T-helper 2 cell treated with Interferon-gamma antibody and Interleukin-4, amounts not matched to agents 100 ng/mL and 5 ng/mL, for 36 hours (primary cell): Measurements from ENCODE around the gene HYLS1. TPM values are rescaled to one million over a fixed set of nuclear protein-coding genes. Genes with fewer than 3 reads are reported as not detected.
"Not testable (repeated sequence)": the region's sequence is repeated elsewhere in the genome, so short reads cannot be mapped to it uniquely, and the experiment has no call there.

Source experiments
- intact Hi-C: fragments of 100-400 bp; cut with micrococcal nuclease; formaldehyde crosslinking; loops from one replicate; pipeline ENCODE4 v1.15.1; 2023
- total RNA-seq: library from RNA; stranded (reverse); gene quantifications from 2 replicates; pipeline ENCODE4 v1.2.3, GENCODE V29; 2022

Gene HYLS1
- total RNA-seq, 1 donor from 2014 or later = 15.6 TPM

GRCh38 chr11:125902927-125903710, 15.7 kb downstream of the HYLS1 start, which contains the start of gene PUS3:
PUS3 (minus strand) TSS chr11:125903206; CDS start chr11:125896284, 6,922 bp downstream.
- intact Hi-C loops = loop anchor here (1.0 to 5.0 kb wide), 6 partner anchors 16 to 792 kb away; partner anchors contain the start of genes CDON, CHEK1, FAM118B and HYLS1

DNA sequence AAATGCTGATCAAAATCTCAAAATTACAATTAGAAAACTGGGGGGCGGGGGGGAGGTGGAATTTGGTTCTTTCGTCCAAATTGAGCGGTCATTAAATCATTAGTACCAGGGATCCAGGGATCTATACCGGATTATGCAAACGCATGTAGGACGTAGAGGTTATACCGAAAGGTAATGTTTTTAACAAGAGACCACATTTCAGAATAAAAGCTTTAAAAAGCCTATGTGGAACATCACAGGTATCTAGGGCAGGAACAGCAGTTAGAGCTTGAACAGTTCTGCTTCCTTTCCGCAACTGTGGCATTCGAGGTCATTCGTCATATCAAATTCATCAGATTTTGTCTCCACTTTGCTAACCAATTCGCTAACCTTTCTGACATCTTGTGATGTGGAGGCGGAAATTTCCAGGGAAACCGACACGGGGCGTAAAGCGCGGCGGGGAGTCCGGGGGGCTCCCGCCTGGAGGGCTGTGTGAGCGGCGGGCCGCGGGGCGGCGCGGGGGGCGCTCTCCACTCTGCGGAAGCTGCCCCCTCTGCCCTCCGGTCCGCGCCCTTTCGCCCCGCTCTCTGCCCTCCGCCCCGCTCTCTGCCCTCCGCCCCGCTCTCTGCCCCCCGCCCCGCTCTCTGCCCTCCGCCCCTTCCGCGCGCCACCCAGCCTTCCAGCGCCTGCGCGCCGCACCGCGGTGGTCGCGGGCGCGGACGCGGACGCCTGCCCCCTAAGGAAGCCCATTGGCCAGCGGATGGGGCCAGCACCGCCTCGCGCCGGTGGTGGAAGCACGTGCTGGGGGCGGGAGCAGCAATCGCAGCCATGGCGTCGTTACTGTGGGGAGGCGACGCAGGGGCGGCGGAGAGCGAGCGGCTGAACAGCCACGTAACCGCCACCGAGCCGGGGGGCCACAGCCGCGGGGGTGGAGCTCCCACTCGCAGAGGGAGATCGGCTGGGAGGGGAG, 16.5 kb downstream of the HYLS1 start, which contains the start of gene DDX25:
Gene DDX25, plus strand, starts transcription at position 798 of the 949 bp plus-strand sequence. Its CDS starts 10 bp downstream, at position 808.
- intact Hi-C loops = loop anchor here (1.0 to 5.0 kb wide), 6 partner anchors 17 to 793 kb away; partner anchors contain the start of genes CDON, CHEK1, FAM118B and HYLS1

- intact Hi-C loops = loop anchor here (5.0 kb wide), 1 partner anchor 158 kb away; the partner anchor contains the start of gene CDON
Measured at GRCh38 chr11:125904678-125905077, 17.2 kb downstream of the HYLS1 start.

DNA sequence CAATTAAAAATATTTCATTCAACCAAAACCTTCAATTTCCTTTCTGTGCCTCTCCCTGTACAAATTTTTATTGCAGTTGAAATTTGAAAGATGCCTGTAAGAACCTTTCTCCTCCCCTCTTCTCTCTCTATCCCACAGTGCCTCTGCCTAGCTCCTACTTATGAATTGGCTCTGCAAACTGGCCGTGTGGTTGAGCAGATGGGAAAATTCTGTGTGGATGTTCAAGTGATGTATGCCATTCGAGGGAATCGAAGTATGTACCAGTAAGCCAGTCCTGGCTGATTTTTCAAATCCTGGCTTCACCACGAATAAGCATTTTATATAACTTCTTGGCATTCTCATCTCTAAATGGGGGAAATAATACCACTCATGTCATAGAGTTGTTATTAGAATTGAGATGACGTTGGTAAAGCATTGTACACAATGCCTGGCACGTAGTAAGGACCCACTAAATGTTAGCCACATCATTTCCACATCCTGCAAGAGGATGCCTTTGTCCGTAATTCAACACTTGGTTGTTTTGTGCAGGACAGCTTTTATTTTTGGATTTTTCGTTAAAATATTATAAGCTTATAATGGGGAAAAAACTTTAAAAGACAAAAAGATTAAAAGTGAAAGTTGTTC, 22.9 kb downstream of the HYLS1 start:
- intact Hi-C loops = no loop called here

DNA sequence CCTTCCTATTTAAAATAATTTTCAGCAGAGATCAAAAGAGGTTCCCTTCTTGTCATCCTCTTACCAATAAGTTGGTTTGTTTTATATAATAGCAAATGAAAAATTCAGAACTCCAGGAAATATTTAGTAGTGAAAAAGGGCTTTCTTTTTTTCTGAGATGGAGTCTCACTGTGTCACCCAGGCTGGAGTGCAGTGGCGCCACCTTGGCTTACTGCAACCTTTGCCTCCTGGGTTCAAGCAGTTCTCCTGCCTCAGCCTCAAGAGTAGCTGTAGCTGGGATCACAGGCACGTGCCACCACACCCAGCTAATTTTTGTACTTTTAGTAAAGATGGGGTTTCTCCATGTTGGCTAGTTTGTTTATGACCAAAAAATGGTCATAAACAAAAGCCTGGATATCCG, 27.1 kb downstream of the HYLS1 start:
- intact Hi-C loops = not testable (repeated sequence)

- intact Hi-C loops = no loop called here
Measured at GRCh38 chr11:125916683-125917347, 29.3 kb downstream of the HYLS1 start.

- intact Hi-C loops = no loop called here
Measured at GRCh38 chr11:125918140-125918840, 30.8 kb downstream of the HYLS1 start.

DNA sequence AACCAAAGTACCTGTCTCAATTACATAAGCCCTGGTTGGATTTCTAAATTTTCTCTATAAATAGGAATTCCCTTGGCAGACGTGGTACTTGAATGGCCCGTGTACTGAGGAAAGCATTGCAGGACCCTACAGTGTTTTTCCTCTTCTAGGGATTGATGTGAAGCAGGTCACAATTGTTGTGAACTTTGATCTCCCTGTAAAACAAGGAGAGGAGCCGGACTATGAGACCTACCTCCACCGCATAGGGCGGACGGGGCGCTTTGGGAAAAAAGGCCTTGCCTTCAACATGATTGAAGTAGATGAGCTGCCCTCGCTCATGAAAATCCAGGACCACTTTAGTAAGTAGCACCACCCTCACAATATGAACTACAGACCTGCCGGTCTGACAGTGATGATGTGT, 33.6 kb downstream of the HYLS1 start:
- intact Hi-C loops = no loop called here

DNA sequence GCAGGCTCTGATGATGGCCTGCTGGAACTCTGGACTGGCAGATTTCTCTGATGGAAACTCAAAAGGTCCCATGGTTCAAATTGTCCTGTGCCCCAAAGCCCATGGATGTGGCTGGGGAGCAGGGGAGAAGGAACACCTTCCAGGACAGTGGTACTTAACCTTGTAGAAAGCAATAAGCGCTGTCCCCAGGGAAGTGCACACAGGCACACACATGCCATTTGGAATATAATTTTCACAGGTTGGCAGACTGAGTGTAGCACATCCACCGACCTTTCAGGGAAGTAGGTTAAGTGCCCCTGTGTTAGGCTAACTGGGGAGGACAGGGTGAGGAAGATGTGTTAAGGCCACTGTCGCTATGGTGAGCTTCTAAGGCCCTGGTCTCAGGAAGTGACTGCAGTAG, 34.7 kb downstream of the HYLS1 start:
- intact Hi-C loops = no loop called here

DNA sequence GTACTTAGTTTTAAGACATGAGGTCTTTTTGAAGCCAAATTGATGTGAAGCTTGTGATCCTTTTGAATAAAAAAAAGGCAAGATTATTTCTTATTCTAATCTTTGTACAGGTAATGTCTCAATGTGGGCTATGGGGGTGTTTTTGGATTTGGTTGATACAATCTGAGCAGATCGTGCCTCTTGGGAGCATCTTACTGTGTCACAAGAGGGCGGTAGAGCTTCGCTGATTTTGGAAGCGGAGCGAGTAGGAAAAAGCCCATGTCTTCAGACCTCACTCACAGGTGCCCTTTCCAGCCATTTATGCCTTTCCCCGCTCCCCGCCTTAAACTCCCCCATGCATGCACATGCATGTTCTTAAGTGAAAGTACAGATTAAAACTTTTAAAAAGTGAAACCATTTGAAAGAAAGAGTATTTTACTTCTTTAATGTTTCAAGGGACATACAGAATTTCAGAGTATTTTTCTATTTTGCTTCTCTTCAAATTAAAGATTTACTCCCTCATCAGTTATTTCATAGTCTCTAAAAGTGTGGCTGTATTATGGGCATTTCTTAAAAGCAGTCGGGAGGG, 35.6 kb downstream of the HYLS1 start:
- intact Hi-C loops = loop anchor here (1.0 kb wide), 1 partner anchor 271 kb away; no protein-coding TSS in a partner anchor

DNA sequence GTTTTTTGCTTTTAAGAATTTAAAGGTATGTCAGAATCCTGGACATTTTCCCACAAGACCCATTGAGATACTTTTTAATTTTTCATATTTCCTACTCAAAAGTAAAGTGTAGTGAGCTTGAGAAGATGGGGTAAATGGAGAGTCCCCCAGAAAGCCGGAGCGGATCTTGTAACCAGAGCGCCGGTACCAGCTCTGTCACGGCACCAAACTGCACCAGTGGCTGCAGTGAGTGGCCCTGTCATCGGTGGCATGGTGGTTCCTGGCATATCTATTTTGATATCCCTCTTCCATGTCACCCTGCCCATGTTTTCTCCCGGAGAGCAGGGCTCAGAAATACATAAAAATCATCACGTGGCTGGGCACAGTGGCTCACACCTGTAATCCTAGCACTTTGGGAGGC, 36.2 kb downstream of the HYLS1 start:
- intact Hi-C loops = loop anchor here (1.0 kb wide), 1 partner anchor 271 kb away; no protein-coding TSS in a partner anchor

DNA sequence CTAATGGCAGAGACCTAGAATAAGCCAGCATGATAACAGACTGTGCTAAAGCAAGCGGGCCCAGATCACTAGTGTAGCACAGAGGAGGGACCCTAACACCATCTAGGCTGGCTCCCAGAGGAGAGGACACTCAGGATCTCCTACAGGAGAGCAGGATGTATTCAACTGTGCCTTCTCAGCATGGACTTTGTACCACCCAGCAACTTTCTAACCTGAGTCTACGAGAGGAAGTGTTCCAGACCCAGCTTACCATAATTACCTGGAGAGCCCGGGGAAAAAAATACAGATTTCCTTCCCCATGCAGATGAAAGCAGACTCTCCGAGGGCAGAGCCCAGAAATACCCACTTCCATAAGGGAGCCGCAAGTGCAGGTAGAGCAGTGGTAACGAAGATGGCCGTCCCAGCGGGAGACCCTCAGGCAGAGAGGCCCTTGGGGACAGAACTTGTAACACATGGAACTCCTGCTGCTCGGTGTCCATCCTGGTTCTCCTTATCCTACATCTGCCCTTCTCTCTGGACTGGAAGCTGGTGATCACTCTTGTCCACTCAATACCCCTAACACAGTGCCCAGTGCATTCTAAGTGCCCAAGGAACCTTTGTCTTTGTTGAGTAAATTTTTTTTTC, 37.0 kb downstream of the HYLS1 start:
- intact Hi-C loops = no loop called here

GRCh38 chr11:125925247-125925740, 37.8 kb downstream of the HYLS1 start:
- intact Hi-C loops = no loop called here

DNA sequence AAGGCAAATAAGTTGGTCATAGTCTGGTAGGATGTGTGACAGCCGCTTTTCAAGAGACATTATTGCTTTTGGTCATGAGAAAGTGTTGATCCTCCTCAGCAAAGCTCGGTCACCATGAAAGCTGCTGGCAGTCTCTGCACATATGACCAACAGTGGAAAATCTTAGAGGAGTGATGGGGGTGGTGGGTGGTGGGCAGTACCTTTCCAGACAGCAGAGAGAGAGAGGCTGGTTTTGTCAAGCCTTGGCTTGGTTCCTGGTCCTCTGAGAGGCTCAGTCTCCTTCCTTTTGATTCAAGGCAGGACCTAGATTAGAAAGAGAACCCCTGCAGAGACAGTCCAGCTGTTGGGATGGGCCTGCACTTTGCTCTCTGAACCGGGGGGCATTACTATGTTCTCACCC, 38.3 kb downstream of the HYLS1 start:
- intact Hi-C loops = no loop called here

DNA sequence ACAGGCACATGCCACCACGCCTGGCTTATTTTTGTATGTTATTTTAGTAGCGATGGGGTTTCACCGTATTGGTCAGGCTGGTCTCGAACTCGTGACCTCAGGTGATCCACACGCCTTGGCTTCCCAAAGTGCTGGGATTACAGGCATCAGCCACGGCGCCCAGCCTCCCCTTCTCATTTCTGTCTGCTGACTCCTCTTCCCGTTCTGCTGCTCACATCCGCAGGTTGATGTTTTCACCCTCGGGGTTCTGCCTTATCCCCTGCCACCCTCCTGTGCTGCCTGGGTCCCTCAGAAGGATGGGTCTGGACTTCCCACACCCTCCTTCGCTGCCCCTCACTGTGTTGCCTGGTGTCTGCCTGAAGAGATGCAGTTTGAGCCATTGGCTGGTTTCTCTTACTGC, 39.2 kb downstream of the HYLS1 start:
- intact Hi-C loops = no loop called here

DNA sequence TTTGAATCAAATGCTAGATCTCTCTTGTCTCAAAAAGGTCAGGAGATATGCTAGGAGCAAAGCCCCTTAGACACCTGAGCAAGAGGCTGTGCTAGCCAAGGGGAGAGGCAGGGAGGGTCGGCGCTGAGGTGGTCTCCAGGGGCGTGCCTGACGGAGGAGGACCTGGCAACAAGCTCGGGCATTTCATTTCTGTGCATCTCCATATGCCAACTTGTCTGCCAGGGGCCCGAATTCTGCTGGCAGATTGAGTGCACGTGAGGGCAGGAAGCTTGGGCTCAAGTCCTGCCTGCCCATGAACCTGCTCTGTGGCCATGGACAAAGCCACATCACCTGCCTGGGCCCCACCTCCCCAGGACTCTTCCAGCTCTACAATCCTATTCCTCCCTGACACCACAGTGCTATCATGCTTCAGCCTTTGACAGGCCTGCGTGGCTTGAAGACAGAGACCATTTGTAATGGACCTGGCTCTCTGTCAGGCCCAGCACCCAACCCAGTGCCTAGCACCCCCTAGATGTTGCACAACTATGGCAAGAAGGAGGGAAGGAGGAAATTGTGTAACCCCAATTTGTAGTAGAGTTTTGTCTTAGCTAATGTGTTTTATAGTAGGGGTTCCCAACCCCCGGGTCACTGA, 42.1 kb downstream of the HYLS1 start:
- intact Hi-C loops = no loop called here

DNA sequence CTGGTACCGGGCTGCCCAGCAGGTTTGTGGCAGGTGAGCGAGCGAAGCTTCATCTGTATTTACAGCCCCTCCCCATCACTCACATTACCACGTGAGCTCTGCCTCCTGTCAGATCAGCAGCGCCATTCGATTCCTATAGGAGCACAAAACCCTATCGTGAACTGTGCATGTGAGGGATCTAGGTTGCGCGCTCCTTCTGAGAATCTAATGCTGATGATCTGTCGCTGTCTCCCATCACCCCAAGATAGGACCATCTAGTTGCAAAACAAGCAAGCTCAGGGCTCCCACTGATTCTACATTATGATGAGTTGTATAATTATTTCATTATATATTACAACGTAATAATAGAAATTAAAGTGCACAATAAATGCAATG, 42.6 kb downstream of the HYLS1 start:
- intact Hi-C loops = no loop called here

DNA sequence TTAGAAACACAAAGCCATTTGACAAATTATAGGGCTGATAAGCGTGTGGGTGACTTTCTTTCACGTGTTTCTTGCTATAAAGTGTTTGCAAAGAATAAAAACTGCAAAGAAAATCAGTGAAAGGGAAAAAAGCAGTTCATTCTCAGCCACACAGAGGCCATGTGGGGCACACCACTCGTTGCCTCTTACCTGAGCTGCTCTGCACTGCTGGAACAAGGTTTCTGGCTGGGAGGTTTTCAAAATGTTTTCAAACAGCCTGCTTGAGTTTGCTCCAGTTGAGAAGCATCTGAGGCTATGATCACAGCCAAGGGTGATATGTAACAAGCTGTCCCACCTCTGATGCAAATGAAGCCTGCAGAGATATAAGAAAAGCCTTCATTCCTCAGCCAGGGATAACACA, 43.6 kb downstream of the HYLS1 start:
- intact Hi-C loops = no loop called here

DNA sequence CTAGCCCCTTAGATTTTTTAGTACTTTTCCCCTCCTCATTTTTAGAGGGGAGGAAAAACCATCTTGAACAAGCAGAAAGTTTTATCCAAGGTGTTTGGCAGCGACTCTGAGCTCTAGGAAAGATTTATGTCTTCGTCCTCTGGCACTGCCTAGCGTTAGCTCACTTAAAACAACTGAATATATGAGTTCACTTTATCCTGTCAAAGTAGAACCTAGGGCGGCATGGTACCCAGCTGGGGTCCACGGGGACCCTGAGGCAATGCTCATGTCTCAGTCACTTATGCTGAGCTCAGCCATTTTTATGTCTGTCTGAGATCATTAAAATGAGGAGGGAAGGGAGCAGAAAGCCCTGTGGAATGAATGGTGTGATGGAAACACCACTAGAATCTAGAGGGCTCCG, 44.2 kb downstream of the HYLS1 start:
- intact Hi-C loops = no loop called here
